HS-27A (cell line): ENCODE measurements around the gene FTL.

Experiments used
- DNase-seq: peaks from one replicate; pipeline ENCODE4 v3.0.0-alpha.2; 2012; ENCODE audit warnings: low read depth, missing footprints

Gene FTL

DNA sequence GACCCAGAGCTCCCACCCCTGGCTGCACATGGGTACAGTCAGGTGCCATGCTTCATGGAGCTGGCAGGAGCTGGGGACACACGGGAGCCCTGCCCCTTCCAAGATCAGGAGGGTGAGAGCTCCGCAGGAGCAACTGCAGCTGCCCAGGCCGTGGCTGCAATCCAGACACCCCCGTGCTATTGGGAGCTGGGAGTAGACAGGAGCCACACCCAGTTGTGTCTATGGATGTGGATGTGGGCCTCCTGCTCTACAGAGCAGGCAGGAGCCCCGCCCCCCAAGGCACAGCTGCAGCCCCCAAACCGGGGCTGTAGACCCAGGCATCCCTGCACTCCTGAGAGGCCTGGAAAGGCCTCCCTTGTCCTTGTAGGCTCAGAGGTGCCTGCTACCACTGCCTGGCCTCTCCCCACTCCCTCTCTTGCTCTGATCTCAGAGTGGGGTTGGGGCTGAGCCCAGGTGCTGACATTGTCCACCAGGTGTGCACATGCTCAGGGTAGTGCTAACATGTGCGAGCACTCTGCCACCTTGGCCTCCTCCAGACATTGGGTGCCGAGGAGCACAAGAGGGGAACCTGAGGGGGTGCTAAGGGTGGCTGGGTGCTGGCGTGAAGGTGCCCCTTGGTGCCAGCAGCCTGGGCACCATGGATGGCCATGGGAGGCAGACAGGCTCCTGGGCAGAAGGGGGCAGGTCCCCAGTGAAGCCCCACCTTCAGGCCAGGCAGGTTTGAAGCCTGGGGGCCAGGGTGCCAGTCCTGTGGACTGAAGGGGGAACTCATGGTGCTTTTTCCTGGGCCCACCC, 18.4 kb upstream of the FTL start:
- DNase-seq = no peak

DNA sequence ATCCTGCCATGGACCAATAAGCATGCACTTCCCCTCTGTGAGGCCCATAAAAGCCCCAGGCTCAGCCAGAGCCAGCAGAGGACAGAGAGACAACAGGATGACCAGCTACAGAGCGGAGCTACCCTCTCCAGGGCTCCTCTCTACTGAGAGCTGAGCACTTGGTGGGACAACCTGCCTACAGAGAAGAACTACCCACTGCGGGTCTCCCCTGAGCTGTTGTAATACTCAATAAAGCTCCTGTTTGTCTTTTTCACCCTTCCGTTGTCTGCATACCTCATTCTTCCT, 17.9 kb upstream of the FTL start:
- no peak for DNase-seq

DNA sequence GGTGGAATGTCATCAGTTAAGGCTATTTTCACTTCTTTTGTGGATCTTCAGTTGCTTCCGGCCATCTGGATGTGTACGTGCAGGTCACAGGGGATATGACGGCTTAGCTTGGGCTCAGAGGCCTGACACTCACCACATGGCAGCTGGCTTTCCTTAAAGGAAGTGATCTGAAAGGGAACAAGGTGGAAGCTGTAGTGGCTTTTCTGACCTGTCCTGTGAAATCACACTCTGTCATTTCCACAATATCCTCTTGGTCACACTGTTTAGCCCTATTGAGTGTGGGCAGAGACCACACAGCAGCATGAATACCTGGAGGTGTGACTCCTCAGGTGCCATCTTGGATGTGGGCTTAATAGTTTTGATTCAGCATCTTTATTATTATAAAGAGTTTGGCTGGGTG, 14.9 kb upstream of the FTL start:
- DNase-seq = no peak

DNA sequence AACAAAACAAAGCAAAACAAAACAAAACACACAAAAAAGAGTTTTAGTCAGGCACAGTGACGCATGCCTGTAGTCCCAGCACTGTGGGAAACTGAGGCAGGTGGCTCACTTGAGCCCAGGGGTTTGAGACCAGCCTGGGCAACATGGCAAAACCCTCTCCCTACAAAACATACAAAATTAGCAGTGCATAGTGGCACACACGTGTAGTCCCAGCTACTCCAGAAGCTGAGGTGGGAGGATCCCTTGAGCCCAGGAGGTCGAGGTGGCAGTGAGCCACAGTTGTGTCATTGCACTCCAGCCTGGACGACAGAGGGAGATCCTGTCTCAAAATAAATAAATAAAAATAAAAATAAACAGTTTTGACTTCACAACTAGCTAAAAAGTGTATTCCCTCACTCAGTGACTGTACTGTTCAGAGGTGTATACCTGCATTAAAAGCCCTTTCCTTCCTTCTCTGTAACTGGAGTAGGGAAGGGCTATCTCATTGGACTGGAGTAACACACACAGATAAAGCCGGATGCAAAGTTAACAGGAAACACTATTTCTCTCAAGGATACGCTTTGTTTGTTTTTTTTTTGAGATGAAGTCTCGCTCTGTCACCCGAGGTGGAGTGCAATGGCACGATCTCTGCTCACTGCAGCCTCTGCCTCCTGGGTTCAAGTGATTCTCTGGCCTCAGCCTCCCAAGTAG, 14.1 kb upstream of the FTL start:
- no peak for DNase-seq

DNA sequence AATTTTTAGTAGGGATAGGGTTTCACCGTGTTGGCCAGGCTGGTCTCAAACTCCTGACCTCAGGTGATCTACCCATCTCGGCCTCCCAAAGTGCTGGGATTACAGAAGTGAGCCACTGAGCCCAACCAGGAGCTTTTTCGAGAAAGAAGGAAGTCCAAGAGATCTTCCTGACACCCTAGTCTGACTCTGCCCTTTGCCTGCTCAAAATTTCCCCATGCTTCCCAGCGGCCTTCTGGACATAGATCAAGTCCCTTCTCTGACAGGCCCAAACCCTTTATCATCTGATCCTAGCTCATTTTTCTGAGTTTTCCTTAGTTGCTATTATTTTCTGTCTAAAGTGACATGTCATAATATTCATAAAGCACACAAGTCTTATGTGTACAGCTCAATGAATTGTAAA, 12.0 kb upstream of the FTL start:
- no peak for DNase-seq

DNA sequence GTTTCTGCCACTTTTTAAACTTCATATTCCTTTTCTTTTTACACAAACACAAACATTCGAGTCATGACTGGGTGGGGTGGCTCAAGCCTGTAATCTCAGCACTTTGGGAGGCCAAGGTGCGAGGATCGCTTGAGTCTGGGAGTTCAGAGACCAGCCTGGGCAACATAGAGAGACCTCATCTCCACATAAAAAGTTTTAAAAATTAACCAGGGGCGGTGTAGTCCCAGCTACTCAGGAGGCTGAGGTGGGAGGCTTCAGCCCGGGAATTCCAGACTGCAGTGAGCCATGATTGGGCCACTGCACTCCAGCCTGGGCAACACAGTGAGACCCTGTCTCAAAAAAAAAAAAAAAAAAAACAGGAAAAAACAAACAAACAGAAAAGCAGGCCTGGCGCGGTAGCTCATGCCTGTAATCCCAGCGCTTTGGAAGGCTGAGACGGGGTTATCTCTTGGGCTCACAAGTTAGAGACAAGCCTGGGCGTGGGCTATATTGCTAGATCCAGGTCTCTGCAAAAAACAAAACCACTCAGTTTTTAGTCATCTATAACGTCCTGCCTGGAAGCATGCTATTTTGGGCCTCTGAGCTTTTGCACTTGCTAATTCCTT, 11.0 kb upstream of the FTL start:
- no peak for DNase-seq

DNA sequence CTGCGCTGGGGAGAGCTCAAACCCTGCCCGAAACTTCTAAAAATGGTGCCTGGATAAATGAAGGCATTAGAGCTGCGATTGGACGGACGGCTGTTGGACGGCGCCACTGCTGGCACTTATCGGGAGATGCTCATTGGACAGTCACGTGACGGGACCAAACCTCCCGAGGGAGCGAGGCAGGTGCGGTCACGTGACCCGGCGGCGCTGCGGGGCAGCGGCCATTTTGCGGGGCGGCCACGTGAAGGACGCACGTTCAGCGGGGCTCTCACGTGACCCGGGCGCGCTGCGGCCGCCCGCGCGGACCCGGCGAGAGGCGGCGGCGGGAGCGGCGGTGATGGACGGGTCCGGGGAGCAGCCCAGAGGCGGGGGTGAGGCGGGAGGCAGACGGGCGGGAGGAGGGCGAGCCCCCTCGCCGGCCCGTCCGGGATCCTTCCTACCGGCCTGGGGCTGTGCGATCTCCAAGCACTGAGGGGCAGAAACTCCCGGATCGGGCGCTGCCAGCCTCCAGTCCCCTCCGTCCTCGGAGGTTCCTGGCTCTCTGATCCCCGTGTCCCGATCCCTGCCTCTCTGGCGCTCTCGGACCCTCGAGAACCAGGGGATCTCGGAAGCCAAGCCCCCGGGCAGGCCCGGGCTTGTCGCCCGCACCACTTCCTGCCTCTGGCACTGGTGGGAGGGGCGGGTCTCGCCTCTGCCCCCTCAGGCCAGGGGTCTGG, 10.4 kb upstream of the FTL start, which contains the start of gene BAX:
Gene BAX, plus strand, starts transcription at position 281 of the 713 bp plus-strand sequence. Its CDS starts 54 bp downstream, at position 335.
- DNase-seq = peak; percentile 95

DNA sequence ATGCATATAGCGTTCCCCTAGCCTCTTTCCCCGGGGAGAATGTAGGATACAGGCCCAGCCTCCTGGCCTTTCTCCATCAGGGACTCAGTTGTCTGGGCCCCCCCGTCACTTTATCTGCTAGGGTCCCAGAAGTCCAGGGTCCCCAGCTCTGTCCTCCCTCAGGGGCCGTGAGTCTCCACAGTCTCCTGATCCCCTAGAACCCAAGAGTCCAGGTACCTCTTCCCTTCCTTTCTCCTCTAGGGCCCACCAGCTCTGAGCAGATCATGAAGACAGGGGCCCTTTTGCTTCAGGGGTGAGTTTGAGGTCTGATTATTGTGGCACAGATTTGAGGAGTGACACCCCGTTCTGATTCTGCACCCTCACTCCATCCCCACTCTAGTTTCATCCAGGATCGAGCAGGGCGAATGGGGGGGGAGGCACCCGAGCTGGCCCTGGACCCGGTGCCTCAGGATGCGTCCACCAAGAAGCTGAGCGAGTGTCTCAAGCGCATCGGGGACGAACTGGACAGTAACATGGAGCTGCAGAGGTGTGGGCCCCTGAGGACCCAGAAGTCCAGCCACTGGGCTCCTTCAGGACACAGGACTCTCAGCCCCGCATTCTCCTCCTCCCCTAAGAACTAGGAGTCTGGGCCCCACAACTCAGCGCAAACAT, 9.7 kb upstream of the FTL start:
- no peak for DNase-seq

DNA sequence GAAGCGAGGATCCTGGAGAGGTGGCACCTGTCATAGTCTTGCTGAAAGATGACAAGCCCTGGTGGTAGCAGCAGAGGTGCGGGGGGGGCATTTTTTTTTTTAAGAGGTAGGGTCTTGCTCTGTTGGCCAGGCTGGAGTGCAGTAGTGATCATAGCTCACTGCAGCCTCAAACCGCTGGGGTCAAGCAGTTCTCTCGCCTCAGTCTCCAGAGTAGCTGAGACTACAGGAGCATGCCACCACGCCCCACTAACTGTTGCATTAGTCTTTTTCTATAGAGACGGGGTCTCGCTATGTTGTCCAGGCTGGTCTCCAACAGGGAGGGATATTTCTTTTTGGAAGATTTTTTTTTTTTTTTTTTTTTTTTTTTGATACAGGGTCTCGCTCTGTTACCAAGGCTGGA, 7.1 kb upstream of the FTL start:
- no peak for DNase-seq

DNA sequence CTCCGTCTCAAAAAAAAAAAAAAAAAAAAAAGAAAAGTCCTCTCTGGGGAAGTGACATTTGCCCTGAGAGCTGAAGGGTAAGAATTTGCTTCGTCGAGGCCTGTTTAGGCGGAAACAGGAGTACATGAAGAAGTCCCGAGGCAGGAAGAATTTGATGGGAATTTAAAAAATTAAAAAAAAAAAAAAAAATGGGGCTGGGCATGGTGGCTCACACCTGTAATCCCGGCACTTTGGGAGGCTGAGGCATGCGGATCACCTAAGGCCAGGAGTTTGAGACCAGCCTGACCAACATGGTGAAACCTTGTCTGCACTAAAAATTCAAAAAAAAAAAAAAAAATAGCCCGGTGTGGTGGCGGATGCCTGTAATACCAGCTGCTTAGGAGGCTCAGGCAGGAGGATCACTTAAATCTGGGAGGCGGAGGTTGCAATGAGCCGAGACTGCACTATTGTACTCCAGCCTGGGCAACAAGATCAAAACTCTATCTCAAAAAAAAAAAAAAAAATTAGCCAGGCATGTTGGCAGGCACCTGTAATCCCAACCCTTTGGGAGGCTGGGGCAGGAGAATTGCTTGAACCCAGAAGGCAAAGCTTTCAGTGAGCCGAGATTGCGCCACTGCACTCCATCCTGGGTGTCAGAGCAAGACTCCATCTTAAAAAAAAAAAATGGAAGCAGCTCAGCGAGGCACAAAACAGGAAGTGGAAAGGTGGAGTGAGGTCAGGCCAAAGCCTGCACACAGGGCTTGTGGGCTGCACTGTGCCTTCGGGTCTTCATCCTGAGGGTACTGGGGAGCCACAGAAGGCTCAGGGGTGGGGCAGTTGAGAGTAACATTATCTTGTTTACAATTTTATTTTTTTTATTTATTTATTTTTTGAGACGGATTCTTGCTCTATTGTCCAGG, 5.5 kb upstream of the FTL start:
- DNase-seq = no peak

DNA sequence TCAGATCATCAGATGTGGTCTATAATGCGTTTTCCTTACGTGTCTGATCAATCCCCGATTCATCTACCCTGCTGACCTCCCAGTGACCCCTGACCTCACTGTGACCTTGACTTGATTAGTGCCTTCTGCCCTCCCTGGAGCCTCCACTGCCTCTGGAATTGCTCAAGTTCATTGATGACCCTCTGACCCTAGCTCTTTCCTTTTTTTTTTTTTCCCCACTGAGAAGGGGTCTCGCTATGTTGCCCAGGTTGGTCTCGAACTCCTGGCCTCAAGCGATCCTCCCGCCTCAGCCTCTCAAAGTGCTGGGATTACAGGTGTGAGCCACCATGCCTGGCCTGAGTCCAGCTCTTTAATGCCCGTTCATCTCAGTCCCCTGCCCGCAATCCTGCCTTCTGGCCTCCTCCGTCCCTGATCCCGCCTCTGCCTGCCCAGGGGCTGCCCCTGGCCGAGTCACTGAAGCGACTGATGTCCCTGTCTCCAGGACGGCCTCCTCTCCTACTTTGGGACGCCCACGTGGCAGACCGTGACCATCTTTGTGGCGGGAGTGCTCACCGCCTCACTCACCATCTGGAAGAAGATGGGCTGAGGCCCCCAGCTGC, 4.0 kb upstream of the FTL start:
- no peak for DNase-seq

DNA sequence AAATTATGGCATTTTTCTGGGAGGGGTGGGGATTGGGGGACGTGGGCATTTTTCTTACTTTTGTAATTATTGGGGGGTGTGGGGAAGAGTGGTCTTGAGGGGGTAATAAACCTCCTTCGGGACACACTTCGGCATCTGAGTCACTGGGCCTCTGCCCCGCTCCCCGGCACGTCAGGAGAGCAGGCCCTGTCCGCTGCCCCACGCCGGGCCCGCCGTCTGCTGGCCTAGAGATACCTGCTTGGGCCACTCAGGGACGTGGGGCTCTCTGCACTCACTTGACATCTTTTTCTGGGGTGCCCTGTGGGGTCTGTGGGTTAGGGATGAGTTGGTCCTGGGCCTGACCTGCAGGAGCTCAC, 3.5 kb upstream of the FTL start:
- DNase-seq = no peak

DNA sequence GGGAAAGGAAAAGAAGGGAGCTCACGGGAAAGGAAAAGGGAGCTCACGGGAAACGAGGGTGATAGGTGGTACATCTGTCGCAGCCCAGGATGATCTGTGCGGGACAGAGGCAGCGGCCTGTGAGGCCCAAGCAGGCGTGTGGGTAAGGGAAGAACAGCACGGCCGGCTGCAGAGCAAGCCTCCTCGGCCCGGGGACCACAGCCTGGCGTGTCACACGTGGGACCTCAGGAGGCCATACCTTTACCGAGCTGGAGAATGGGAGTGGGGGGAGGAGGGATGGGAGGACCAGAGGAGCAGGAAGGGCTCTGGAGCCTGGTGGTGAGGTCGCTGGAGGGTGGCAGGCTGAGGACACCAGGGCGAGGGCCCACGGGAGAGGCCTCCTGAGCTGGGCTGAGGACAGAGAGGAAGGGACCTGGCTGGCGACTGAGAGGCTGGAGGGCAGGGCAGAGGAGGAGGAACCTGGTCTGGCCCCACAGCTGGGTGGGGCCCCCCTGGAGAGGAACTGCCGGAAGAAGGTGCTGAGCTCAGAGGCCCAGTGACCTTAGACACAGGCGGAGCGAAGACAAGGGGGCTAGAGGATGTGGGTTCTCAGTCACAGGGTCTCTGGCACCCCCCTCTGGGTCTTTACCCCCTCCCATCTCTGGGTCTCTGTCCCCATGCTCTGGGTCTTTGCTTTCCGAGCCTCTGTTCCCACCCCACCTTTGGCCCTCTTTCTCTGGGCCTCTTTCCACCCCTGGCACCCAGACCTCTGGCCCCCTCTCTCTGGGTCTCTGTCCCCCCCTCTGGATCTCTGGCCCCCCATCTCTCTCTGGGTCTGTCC, 2.9 kb upstream of the FTL start:
- no peak for DNase-seq

DNA sequence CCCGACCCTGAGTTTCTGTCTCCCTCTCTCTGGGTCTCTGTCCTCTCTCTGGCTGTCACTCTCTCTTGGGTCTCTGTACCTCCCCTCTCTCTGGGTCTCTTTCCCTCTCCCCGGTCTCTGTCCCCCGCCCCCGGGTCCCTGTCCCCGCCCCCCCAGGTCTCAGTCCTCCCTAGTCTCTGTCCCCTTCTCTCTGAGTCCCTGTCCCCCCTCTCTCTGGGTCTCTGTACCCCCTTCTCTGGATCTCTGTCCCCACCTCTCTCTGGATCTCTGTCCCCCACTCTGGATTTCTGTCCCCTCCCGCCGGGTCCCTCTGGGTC, 2.3 kb upstream of the FTL start:
- DNase-seq = no peak

DNA sequence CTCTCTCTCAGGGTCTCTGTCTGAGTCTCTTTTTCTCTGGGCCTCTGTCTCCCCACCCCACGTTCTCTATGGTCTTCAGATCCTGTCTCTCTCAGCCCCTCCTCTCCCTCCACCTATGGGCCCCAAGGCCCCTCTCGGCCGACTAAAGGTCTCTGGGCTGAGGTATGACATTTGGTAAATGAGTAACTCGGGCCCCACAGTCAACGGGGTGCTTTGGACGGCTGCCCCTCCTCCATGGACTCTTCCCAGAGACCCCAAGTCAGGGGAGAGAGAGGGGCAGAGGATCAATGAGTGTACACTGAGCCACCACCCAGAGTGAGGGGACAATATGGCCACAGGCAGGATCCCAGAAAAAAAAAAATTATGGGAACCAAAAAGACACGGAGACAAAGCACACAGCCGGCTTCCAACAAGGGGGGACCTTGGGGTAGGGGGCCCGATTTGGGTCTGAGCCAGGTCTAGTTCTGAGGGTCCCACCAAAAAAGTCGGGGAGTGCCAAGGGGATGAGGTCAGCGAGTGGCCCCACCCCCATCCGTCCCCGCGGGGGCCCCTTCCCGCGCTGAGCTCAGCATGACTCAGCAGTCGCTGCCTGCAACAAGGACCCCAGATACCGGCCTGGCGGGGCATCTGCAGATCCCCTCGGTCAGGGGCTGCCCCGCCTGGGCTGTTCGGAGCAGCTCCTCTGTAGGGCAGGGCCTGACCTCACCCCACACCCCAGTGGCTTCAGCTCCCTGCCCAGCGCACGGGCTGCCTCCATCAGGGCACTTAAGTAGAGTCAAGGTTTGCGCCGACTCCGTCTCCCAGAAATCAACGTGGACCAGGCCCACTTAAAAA, 1.5 kb upstream of the FTL start:
- DNase-seq = no peak

DNA sequence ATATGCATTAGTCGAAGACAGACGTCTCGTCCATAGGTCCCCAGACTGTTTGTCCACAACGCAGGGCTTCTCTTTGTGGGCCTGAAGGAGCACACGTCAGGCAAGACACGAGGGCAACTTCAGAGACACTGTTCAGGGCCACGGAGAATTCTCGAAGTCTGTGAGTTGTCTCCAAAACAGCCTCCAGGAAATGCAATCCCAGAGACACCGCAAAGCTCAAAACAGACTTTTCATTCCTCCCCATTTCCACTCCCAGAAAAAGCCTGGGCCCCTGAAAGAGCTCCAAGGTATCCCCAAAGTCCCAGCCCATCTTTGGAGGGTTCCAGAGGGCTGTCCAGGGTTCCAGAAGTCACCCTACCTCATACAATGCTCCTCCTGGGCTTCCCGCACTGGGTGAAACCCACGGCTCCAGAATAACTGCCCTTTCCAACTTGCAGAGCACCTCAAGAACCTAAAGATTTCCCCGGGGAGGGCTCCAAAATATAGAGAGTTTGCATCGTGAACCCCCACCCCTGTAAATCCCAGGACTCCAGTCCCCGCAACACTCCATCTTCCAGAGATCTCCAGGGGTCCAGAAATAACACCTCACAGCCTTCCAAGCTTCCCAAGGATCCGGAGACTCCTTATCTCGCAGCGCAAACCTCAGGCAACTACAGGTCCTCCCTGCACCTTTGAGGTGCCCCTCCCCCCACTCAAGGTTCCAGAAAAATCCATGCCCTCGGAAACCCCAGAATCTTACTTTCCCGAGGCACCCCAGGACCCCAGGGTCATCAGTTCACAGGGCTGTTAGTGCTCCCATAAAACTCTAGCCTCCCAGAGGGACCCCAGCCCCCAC, 687 bp upstream of the FTL start:
- no peak for DNase-seq

DNA sequence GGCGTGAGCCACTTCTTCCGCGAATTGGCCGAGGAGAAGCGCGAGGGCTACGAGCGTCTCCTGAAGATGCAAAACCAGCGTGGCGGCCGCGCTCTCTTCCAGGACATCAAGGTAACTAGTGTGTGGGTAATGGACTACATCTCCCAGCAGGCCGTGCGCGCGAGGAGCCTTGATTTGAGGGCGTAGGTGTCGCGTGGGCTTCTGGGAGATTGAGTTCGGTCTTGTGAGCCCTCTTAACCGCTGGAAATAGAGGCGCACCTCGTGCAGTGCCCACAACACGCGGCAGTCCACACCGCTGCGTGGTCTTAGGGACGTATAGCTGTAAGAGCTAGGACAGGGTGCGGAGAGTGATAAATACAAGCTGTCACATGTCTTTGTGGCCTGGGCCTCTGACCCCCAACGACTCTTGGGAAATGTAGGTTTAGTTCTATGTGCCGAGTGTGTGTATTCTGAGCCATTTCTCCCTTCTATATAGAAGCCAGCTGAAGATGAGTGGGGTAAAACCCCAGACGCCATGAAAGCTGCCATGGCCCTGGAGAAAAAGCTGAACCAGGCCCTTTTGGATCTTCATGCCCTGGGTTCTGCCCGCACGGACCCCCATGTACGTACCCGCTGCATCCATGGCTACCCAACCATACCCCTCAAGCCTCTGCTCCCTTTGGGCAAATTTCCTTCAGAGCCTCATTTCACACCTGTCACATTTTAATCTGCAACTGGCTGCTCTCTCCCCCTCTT, 864 bp downstream of the FTL start:
- DNase-seq = no peak
